ENCODE data around the gene PKDCC. TPM values are rescaled to one million over a fixed set of nuclear protein-coding genes. Genes with fewer than 3 reads are reported as not detected.

The PKDCC gene
- total RNA-seq, 1 donor from 2014 or later = 81.9 TPM

DNA sequence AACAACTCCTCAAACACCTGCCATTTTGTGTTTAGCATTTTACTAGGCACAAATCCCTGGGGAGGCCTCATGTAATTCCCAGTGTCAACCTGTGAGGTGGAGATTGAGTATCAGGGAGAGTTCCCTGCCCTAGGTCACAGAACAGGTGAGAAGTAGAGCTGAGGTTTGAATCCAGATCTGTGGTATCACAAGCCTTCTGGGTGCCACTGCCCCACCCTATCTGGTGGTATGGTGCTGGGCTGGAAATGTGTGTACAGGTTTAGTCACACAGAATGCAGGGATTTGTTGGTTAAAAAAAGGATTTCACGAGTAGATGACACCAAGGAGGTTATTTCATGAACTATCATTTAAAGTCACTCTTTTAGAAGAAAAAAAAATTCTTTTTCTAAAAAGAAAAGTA lies 35.7 kb upstream of the PKDCC start:
- Mint-ChIP-seq H3K36me3 (ENCODE audit: low read depth) (peaks cover 5% of the 10 kb centered on the region), H3K27me3 (ENCODE audit: low read depth) (no peaks in the 10 kb centered on the region), H3K4me1 (peaks cover 25% of the 10 kb centered on the region), H3K9me3 (no peaks in the 10 kb centered on the region), H3K4me3 (no peak overlapping the region), H3K27ac (ENCODE audit: unreplicated experiment) (no peak overlapping the region)
- TF ChIP-seq, protein P1, sequence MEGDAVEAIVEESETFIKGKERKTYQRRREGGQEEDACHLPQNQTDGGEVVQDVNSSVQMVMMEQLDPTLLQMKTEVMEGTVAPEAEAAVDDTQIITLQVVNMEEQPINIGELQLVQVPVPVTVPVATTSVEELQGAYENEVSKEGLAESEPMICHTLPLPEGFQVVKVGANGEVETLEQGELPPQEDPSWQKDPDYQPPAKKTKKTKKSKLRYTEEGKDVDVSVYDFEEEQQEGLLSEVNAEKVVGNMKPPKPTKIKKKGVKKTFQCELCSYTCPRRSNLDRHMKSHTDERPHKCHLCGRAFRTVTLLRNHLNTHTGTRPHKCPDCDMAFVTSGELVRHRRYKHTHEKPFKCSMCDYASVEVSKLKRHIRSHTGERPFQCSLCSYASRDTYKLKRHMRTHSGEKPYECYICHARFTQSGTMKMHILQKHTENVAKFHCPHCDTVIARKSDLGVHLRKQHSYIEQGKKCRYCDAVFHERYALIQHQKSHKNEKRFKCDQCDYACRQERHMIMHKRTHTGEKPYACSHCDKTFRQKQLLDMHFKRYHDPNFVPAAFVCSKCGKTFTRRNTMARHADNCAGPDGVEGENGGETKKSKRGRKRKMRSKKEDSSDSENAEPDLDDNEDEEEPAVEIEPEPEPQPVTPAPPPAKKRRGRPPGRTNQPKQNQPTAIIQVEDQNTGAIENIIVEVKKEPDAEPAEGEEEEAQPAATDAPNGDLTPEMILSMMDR (conservative IDR thresholded peaks at IDR 0.05) = no peak
- no peak for DNase-seq (ENCODE audit: low read depth, low spot score)

DNA sequence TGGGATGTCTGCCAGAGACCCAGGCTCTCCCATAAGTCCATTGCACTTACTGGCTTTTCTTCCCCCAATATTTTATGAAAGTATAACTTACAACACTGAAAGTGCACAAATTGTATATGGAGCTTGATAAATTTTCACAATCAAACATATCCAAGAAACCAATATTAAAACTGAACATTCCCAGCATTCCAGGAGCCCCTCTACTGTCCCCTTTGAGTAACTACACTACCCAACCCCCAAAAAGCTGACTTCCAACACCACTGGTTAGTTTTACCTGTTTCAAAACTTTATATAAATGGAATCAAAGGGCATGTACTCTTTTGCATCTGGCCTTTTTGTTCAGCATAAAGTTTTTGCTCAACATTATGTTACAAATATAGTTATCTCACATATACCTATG lies 35.2 kb upstream of the PKDCC start:
- H3K36me3 Mint-ChIP-seq (ENCODE audit: low read depth) = peaks cover 5% of the 10 kb centered on the region
- H3K27ac Mint-ChIP-seq (ENCODE audit: unreplicated experiment) = no peak overlapping the region
- H3K4me3 Mint-ChIP-seq = no peak overlapping the region
- no peak for DNase-seq (ENCODE audit: low read depth, low spot score)
- TF ChIP-seq, protein P1 (conservative IDR thresholded peaks at IDR 0.05) = no peak
- no peaks in the 10 kb centered on the region for H3K27me3 Mint-ChIP-seq (ENCODE audit: low read depth)
- peaks cover 25% of the 10 kb centered on the region for H3K4me1 Mint-ChIP-seq
- no peaks in the 10 kb centered on the region for H3K9me3 Mint-ChIP-seq

DNA sequence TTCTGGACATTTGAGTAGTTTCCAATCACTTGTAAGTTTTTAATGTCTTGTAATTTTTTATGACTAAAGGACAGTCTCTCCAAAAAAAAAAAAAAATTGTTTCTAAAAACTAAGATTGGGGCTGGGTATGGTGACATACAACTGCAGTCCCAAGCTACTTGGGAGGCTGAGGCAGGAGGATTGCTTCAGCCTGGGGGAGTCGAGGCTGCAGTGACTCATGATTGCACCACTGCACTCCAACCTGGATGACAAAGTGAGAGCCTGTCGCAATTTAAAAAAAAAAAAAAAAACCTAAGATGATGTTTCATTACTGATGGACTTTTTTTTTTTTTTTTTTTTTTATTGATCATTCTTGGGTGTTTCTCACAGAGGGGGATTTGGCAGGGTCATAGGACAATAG lies 34.4 kb upstream of the PKDCC start:
- H3K36me3 Mint-ChIP-seq (ENCODE audit: low read depth) = peaks cover 5% of the 10 kb centered on the region
- no peaks in the 10 kb centered on the region for H3K27me3 Mint-ChIP-seq (ENCODE audit: low read depth)
- H3K9me3 Mint-ChIP-seq = no peaks in the 10 kb centered on the region
- H3K27ac Mint-ChIP-seq (ENCODE audit: unreplicated experiment) = no peak overlapping the region
- no peak overlapping the region for H3K4me3 Mint-ChIP-seq
- no peak for DNase-seq (ENCODE audit: low read depth, low spot score)
- H3K4me1 Mint-ChIP-seq = peaks cover 21% of the 10 kb centered on the region
- TF ChIP-seq, protein P1 (conservative IDR thresholded peaks at IDR 0.05) = no peak

DNA sequence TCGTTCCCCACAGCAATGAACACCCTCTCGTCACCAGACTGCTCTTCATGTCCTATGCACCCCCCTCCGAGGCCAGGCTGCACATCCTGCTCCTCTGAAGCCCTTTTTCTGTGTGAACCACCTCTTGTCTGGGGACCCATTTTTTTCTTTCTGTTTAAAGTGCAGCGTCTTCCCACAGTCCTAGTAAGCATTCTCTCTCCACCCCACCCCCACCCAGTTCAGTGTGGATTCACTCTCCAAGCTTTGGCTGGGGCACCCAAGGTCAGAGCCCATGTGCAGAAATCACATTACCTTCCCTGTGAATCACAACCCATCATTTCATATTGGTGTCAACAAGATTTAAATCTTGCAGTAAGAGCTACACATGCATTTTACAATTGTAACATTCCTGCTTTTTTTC lies 26.4 kb upstream of the PKDCC start:
- Mint-ChIP-seq H3K4me3 (peak overlapping the region; percentile 18), H3K27ac (ENCODE audit: unreplicated experiment) (peak overlapping the region; percentile 90), H3K27me3 (ENCODE audit: low read depth) (no peaks in the 10 kb centered on the region), H3K36me3 (ENCODE audit: low read depth) (peaks cover 5% of the 10 kb centered on the region), H3K9me3 (peaks cover 8% of the 10 kb centered on the region), H3K4me1 (peaks cover 54% of the 10 kb centered on the region)
- DNase-seq (ENCODE audit: low read depth, low spot score) = no peak
- TF ChIP-seq, protein P1 (conservative IDR thresholded peaks at IDR 0.05) = no peak

DNA sequence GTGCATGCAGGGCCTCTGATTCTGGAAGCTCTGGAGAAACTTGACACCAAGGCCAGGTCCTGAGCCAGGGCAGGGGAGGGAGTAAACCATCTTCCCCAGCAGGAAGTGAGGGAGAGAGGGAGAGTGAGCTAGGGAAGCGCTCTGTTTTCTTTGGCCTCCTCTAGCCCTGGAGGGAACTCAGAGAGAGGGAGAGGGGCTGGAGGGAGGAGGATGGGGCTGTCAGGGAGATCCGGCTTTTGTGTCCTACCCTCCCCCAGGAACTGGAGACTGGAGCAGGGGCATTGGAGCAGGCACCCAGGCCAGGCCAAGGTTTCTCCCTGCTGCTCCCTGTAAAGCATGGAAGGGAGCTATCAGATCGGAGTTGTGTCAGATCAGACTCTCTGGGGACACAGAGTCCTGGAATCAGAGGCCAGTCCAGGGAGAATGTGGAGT lies 22.7 kb upstream of the PKDCC start:
- Mint-ChIP-seq H3K27me3 (ENCODE audit: low read depth) (no peaks in the 10 kb centered on the region), H3K9me3 (peaks cover 8% of the 10 kb centered on the region), H3K27ac (ENCODE audit: unreplicated experiment) (peak overlapping the region; percentile 87), H3K4me3 (no peak overlapping the region), H3K4me1 (peaks cover 73% of the 10 kb centered on the region), H3K36me3 (ENCODE audit: low read depth) (peaks cover 2% of the 10 kb centered on the region)
- TF ChIP-seq, protein P1 (conservative IDR thresholded peaks at IDR 0.05) = no peak
- no peak for DNase-seq (ENCODE audit: low read depth, low spot score)

DNA sequence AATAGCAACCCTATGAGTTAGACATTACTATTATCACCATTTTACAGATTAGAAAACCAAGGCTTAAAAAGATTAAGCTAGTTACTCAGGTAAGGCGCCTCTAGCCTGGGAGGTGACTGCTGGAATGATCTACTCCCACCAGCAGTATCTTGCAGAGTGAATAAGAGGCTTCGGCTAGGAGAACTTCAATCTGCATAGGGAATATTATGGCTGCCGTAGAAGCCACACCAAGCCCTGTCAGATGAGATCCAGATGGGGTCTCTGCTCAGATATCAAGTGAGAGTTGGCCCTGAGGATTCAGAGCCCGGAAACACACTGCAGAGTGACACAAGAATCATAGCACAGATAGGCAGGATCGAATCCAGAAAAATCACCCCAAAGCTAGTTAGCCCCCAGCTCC lies 21.5 kb upstream of the PKDCC start:
- Mint-ChIP-seq H3K9me3 (peaks cover 6% of the 10 kb centered on the region), H3K27ac (ENCODE audit: unreplicated experiment) (peak overlapping the region; percentile 60), H3K27me3 (ENCODE audit: low read depth) (no peaks in the 10 kb centered on the region), H3K4me3 (no peak overlapping the region), H3K4me1 (peaks cover 76% of the 10 kb centered on the region), H3K36me3 (ENCODE audit: low read depth) (peaks cover 2% of the 10 kb centered on the region)
- no peak for DNase-seq (ENCODE audit: low read depth, low spot score)
- TF ChIP-seq, protein P1 (conservative IDR thresholded peaks at IDR 0.05) = no peak
